Measurements from ENCODE around the gene RWDD1.

DNA sequence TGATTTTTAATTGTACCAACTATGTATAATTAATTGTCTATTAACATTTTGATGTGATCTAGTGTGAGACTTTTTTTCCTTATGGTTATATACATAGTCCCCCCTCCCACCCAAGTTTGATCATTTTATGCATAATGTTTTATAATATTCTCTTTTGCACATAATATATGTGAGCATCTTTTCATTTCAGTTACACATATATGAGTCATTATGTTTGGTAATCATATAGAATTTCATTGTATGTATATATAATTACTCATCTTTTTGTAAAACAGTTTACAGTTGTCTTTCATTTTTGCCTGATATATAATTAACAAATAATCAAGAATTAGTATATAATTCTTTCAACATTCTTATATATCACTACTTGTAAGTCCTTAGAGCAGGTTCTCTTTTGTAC, 15.0 kb downstream of the RWDD1 start:
- TF ChIP-seq, protein P1, sequence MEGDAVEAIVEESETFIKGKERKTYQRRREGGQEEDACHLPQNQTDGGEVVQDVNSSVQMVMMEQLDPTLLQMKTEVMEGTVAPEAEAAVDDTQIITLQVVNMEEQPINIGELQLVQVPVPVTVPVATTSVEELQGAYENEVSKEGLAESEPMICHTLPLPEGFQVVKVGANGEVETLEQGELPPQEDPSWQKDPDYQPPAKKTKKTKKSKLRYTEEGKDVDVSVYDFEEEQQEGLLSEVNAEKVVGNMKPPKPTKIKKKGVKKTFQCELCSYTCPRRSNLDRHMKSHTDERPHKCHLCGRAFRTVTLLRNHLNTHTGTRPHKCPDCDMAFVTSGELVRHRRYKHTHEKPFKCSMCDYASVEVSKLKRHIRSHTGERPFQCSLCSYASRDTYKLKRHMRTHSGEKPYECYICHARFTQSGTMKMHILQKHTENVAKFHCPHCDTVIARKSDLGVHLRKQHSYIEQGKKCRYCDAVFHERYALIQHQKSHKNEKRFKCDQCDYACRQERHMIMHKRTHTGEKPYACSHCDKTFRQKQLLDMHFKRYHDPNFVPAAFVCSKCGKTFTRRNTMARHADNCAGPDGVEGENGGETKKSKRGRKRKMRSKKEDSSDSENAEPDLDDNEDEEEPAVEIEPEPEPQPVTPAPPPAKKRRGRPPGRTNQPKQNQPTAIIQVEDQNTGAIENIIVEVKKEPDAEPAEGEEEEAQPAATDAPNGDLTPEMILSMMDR (IDR thresholded peaks at IDR 0.05; ENCODE audit: low read length), result no peak
- no peak for TF ChIP-seq EZH2 (IDR thresholded peaks at IDR 0.05; ENCODE audit: borderline replicate concordance, low read length)
